DMS 273 treated with DMSO at 0.1 percent for 48 hours (cell line): ENCODE measurements around the gene CMKLR1.

Experiments
- DNase-seq: peaks from one replicate; lab custom pipeline; 2025; lab: John Stamatoyannopoulos, UW

CMKLR1 gene, protein sequence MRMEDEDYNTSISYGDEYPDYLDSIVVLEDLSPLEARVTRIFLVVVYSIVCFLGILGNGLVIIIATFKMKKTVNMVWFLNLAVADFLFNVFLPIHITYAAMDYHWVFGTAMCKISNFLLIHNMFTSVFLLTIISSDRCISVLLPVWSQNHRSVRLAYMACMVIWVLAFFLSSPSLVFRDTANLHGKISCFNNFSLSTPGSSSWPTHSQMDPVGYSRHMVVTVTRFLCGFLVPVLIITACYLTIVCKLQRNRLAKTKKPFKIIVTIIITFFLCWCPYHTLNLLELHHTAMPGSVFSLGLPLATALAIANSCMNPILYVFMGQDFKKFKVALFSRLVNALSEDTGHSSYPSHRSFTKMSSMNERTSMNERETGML

DNA sequence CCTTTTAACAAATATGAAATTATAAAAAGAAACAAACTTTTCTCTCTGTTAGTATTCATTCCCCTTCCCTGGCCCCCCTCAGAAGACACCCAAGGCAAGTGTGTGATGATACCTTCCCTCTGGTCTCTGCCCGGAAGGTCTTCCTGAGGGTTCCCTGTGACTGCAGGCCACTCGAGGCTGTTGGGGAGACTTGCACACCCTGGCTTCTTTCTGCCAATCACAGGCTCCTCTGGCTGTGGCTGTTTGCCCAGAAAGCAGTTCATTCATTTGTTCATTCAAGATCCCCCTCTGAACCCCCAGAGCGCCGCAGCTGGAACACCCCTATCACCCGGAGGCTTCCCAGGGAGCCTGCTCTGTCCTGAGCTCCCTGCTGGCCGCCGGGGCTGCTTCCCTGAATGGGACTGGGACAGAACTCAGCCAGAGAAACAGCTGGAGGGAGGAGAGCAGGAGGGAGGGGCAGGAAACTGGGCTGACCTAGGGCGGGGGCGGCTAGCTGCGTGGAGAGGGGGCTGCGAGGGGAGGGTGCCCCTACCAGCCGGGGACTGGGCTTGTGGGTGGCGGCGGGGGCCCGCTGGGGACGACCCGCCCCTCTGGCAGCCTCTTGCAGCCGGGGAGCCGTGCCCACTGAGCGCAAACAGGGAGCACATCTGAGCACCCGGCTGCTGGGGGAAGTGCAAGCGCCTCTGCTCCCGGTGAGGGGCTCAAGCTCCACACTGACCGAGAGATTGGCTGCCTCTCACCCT is at the start of gene CMKLR1:
Gene CMKLR1 (minus strand): TSS at position 397 of the 743 bp plus-strand sequence. CDS start 45,720 bp downstream, outside the sequence.
- no peak for DNase-seq

DNA sequence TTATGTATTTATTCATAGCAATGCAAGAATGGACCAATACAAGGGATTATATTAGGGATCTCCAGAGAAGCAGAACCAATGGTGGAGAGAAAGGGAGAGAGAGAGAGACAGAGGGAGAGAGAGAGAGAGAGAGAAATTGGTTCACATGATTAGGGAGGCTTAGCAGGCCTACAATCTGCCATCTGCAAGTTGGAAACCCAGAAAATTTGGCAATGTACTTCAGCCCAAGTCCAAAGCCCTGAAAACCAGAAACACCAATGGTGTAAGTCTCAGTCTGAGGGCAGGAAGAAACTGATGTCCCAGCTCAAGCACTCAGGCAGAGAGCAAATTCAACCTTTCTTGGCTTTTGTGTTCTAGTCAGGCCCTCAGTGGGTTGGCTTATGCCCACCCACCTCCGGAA is 48.7 kb upstream of the CMKLR1 start:
- DNase-seq, result no peak

DNA sequence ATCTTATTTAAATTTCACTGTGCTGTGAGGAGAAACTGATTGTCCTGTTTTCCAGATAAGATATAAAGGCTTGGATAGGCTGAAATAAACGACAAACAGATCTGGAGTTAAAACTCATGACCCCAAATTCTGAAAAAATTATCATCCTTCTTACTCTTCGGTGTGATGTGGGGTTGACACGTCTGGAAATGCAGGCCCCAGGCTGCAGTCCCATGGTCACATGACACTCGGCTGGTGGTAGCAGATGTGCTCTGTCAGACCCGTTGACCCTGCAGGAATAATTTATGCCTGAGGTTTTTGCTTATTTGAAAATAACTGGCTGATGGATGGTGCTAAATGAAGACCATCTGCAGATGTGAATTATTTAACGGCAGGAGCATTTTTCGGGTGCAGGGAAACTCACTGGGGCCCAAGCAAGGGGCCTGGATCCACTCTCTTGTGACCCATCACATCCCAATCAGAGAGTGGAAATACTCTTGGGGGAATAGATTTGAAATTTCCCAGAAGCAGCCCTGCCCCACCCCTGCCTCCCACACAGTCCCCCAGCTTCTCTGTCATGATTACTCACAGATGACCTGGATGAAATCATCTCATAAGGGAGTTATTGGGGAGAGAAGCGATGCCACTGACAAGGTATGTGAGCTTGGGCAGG is 47.7 kb upstream of the CMKLR1 start:
- DNase-seq, result peak; percentile 20

DNA sequence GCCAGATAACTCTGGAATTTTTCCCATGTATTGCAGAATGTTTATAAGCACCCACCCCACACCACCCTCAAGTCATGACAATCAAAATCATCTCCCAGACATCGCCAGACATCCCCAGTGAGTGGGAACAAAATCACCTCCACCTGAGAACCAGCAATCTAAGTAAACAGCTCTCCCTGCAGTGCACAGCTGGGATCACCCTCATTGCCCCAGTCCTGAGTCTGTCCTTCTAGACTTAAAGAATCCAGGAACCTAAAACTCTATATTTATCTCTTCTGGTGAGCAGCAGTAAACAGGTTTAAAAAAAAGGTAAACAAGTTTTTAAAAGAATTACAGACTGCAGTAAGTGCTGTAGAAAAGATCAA is 43.3 kb upstream of the CMKLR1 start:
- no peak for DNase-seq

DNA sequence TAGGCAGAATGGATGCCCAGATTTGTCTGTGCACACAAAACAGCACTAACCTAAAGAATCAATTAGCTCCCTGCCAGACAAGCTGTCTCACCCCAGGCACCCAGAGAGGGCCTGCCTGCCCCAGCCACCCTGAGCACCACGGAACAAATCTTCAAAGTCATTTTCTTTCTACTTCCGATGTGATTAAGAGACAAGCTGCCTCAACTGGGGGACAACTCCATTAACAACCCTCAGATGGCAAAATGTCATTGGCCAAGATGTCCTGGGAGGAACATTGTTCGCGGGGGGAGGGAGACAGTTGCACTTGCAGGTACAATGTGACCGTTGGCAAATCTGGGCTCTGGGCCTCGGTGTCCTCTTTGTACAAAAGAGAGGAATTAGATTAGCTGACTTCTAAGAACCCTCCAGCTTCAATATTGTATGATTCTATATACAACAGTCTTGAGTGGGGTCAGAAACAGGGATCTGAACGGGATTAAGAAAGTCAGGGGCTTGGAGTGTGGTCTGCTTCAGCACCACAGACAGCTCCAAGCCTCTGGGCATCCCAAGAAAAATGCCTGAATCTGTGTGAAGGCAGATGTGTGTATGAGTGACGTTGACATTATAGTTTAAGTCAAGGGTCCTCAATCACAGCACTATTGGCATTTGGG is 42.8 kb upstream of the CMKLR1 start:
- no peak for DNase-seq

DNA sequence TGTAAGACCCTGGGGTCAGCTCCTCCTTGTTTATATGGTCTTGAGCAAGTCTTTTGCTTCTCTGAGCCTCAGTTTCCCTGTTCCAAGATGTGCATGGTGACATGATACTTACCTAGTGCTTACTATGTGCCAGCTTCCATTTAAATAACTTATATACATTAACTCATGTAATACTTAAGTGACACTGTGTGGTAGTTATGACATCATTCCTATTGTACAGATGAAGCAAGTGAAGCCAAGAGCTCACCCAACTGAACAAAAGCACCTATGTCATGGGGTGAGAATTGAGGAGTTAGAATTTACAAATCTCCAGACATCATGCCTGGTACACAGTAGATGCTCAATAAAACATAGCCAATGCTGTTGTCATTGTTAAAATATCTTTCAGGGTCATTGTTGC is 41.3 kb upstream of the CMKLR1 start:
- DNase-seq, result no peak

DNA sequence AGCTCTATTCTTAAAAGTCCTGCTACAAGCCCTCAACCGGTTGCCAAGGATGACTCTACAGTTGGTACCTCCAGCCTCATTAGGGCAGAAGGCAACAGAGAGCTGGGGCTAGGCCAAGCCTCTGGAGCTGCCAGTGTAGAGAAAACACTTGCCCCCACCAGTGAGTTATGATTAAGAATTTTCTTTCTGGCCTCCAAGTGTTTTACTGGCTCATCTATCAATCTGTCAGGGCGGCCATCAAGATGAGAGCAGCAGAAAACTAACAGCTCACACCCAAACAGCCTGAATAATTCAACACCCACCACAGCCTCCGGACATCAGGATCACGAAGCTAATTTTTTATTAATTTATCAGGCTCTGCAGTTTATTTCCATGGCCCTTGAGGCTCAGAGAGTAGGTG is 40.7 kb upstream of the CMKLR1 start:
- DNase-seq, result no peak

DNA sequence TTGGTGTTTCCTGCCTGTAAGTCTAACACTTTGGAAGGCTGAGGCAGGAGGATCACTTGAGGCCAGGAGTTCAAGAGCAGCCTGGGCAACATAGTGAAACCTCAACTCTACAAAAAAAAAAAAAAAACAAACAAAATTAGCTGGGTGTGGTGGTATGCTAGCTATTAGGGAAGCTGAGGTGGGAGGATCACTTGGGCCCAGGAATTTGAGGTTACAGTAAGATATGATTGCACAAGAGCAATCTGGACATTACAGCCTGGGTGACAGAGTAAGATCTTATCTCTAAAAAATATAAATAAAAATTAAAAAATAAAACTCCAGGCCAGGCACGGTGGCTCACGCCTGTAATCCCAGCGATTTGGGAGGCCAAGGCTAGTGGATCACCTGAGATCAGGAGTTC is 39.8 kb upstream of the CMKLR1 start:
- DNase-seq, result no peak

DNA sequence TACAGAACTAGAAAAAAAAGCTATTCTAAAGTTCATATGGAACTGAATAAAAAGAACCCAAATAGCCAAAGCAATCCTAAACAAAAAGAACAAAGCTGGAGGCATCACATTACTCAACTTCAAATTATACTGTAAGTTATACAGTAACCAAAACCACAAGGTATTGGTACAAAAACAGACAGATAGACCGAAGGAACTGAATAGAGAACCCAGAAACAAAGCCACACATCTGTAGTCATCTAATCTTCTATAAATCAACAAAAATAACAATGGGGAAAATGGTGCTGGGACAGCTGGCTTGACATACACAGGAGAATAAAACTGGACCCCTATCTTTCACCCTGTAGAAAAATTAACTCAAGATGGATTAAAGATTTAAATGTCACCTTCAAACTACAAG is 38.1 kb upstream of the CMKLR1 start:
- DNase-seq, result no peak

DNA sequence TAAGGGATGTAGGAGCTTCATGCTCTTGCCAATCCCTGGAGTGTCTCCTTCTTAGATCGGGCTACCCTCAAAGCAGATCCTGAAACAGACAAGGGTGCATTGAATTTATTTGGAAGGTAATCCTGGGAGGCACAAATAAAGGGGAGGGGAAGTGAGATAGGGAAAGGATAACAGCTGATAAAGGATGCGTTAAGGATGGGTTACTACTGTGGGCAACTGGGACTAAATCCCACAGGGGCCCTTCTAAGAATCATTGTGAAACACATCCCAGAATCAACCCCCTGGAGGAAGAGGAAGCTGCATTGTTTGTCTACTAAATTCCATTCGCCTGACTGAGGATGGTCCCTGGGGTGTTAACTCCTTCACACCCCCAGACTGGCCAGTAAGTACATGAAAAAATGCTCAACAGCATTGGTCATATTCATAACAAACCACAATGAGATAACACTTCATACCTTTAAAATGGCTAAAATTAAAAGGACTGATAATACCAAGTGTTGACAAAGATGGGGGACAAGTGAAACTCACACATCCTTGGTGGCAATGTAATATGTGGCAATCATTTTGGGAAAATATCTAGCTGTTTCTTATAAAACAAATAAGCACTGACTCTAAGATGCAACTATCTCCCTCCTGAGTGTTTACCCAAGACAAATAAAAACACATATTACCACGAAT is 37.0 kb upstream of the CMKLR1 start:
- DNase-seq, result no peak

DNA sequence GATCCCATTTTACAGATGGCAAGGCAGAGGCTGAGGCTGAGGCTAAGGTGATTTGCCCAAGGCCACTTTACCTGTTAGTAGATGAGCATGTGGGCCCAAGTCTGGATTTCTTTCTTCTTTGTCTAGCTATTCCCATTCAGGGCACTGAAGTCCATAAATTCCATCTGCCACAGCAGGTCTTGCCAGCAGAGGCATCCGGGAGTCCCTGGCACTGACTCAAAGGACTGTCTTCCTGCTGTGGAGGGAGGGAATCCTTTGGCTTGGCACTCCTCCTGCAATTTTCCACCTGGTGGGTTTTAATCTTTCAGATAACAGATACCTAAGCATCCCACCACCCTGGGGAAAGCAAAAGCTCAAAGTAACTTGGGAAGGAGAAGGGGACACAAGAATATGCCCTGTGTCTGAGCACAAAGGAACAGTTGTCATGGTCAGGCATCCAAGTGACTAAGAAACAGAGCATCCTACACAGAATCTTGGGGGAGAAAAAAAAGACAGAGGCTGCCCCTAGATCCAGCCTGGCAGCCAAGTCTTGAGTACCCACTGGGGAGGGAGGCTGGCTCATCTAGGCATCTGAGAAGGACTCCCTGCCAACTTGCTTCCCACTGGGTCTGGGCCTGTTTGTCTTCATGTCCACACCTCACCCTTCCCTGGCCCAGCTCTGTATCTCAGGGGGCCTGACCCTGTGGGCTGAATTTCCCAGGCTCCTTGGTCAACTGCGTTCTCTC is 35.6 kb upstream of the CMKLR1 start:
- DNase-seq, result peak; percentile 59

DNA sequence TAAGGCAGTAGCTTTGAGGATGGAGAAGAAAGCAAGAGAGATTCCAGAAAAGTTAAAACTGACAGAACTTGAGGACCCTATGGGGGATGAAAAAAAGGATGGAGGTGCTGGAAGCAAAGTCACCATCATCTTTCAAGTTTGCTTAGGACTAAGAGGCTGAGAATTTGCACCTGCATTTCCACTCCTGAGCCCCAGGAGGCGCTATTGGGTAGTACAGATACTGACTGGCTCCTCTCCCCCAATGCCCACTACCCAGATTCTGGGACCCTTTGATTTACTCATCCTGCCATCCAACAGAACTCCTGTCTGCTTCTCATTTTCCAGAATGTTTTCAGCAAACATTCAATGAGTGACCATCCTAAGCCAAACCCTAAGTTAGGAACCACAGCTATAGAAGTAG is 34.0 kb upstream of the CMKLR1 start:
- no peak for DNase-seq

DNA sequence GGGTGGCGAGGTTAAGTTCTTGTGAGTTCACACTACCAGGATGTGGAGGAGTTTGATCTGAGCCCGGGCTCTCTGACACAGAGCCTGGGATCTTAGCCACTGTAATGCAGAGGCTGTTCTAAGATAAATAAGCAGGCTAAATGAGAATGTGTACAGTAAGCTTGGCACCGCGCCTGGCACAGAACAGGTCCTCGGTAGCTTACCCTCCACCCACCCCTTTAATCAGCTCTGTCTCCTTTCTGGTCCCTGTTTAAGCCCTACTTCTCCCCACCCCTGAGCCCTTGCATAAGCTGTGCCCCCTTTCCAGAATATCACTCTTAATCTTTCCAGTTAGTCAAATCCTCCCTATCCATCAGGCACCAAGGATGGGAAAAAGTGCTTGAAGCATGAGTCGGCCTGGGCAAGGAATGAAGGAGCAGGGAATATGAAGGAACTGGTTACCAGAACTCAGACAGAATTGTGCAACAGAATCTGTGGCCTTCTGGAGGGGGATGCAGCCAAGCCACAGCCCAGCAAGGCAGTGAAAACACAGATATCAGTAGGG is 32.8 kb upstream of the CMKLR1 start:
- no peak for DNase-seq

DNA sequence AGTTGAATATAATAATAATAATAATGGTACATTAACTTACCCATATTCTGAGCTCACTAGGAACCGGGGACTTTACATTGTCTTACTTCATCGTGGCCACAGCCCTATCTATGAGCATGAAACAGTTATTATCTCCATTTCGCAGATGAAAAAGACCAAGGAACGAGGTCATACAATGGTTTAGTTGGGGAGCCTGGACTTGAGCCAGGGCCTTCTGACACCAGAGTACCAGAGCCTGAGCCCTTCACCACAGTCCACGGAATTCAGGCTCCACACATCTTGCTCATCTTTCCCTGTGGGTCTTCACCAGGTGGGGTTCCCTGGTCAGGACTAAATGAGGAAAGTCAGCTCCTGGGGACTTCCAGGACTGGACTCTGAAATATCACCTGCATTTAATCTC is 31.3 kb upstream of the CMKLR1 start:
- no peak for DNase-seq

DNA sequence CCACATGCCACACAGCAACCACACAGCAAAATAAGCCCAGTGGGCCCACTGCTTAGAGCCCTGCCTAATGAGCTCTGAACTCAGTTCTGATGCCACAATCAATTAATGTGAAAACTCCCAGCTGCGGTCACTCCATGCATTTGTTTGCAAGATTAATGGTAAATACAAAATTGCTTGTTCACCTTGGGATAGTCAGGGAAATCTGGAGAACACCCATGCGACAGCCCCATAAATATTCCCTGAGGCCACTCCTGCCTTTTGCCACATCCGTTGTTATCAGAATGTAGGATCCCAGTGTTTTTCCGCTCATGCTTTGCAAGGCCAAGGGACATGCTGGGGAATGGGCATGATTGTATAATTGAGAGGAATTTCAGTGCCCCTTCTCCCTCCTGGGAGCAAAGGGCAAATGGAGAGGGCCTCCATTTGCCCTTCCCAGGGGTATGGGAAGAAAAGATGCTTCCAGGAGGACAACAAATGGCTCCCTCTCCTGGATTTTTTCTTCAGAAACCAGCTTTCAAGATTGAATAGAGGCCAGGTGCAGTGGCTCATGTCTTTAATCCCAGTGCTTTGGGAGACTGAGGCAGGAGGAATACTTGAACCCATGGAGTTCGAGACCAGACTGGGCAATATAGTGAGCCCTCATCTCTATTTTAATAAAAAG is 30.8 kb upstream of the CMKLR1 start:
- DNase-seq, result no peak

DNA sequence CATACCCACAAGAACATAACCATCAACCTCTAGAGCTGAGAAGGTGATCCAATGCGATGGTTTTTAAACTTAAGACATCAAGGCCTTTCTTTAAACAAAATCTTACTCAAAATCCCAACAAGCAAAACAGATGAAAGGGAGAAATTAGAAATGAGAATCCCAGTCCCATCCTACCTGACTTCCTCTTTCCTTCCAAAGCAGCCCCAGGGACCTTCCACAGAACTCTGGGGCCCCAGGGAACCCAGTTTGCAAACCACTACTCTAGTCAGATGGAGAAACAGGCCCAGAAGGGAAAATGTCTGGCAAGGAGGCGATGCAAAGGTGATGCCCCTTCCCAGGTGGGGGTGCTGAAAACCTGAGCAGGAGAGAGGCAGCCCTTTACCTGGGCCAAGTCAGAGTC is 29.0 kb upstream of the CMKLR1 start:
- no peak for DNase-seq

DNA sequence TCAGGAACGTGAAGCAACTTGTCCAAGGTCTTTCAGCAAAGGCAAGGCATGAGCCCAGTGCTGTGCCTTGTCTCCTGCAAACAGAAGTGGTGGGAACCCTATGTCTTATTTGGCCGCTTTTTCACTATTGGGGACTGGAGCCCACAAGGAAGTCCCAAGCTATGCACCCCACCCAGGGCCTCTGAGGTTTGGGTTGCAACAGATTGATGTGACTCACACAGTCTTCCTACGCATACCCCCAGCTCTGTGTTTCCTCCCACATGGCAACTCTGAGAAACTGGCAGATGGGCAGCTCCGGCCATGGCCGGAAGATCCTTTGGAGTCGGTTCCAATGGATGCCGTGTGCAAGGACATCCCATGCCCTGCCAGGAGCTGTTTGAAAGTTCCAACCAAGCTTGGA is 28.3 kb upstream of the CMKLR1 start:
- DNase-seq, result no peak

DNA sequence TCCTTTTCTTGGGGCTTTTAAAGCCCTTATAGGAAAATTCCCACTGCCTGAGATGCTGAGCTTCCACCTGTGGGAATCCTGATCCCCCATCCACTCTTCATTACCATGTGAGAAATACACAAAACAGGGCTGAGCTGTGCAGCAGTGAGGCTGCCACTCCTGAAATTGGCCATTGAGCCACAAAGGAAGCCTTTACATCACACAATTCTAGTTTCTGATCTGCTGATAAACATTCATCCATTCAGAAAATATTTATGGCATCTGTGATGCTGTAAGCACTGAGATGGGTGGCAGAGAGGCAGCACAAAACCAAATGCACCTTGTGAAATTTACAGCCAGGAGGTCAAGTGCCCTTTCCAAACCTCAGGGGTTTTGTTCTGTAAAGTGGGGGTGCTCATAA is 26.2 kb upstream of the CMKLR1 start:
- DNase-seq, result no peak

DNA sequence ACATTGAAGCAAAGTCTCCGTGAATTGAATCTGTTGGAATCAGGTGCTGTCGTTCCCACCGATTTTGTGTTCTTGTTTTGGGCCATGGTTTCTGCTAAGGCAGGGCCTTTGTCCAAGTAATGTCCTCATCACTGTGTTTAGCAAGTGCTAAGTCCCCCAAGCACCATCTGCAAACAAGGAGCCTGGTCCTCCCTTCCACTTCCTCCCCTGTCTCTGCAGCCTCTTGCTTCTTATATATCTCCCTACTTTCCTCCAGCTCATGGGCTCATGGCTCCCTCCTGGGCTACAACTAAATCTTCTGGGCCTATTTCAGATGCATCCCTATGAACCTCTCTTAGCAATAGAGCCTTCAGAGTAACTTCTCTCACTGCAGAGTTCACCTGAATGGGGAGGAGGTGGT is 25.8 kb upstream of the CMKLR1 start:
- no peak for DNase-seq

DNA sequence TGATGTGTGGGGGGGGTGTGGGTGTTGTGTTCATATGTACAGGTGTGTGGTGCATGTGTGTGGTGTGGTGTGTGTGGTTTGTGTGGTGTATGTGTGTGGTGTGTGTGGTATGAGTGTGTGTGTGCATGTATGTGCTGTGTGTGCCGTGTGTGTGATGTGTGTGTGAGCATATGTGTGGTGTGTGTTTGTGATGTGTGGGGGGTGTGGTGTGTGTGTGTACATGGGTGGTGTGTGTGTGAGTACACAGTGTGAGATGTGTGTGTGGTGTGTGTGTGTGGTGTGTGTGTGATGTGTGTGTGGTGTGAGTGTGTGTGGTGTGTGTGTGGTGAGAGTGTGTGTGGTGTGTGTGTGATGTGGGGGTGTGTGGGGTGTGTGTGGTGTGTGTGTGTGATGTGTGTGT is 24.5 kb upstream of the CMKLR1 start:
- no peak for DNase-seq

DNA sequence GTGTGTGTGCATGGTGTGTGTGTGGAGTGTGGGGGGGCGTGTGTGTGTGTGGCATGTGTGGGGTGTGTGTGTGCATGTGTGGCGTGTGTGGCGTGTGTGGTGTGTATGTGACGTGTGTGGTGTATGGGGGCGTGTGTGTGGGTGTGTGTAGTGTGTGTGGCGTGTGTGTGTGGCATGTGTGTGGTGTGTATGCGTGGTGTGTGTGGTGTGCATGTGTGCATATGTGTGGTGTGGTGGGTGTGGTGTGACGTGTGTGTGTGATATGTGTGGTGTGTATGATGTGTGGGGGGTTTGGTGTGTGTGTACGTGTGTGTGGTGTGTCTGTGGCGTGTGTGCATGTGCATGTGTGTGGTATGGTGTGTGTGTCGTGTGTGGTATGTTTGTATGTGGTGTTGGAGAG is 24.1 kb upstream of the CMKLR1 start:
- DNase-seq, result no peak
